Fibroblast of mammary gland (primary cell): Measurements from ENCODE around the gene ARID4A.
"Not testable (repeated sequence)": the region's sequence is repeated elsewhere in the genome, so short reads cannot be mapped to it uniquely, and the experiment has no call there.

Source experiments
- DNase-seq: peaks from one replicate; pipeline ENCODE4 v3.0.0-alpha.2; 2010; ENCODE audit warnings: low read depth
- H3K4me3 ChIP-seq: 2 replicates; pipeline ENCODE4 v1.5.1; 2011; ENCODE audit warnings: low read depth, mild to moderate bottlenecking, low read length, moderate library complexity; ENCODE audit not compliant: control insufficient read depth
- CTCF ChIP-seq: conservative IDR thresholded peaks from 2 replicates; pipeline ENCODE4 v1.5.1; 2011; ENCODE audit warnings: low read depth, low read length, inconsistent platforms; ENCODE audit not compliant: control insufficient read depth, insufficient read depth

ARID4A gene

GRCh38 chr14:58414845-58415244 lies 116.5 kb downstream of the ARID4A start:
- no peak for TF ChIP-seq CTCF
- no peak overlapping the region for H3K4me3 ChIP-seq
- no peak for DNase-seq

GRCh38 chr14:58415636-58416547 lies 117.5 kb downstream of the ARID4A start:
- DNase-seq: no peak
- H3K4me3 ChIP-seq: no peak overlapping the region
- no peak for TF ChIP-seq CTCF

DNA sequence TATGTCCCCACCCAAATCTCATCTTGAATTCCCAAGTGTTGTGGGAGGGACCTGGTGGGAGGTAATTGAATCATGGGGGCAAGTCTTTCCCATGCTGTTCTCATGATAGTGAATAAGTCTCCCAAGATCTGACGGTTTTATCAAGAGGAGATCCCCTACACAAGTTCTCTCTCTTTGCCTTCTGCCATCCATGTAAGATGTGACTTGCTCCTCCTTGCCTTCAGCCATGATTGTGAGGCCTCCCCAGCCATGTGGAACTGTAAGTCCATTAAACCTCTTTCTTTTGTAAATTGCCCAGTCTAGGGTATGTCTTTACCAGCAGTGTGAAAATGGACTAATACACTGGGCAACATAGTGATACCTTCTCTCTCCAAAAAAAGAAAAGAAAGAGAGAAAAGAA lies 118.6 kb downstream of the ARID4A start:
- not testable (repeated sequence) for DNase-seq, H3K4me3 ChIP-seq
